Stimulated activated CD8-positive, alpha-beta memory T cell treated with anti-CD3 and anti-CD28 coated beads, Interleukin-15, amount 100 ng/mL, for 48 hours (primary cell): ENCODE results near the gene CDON.

Source experiments
- DNase-seq, 2 donors: peaks; one replicate each; pipeline ENCODE4 v3.0.0-alpha.2; 2020; ENCODE audit warnings: low read depth in 2 of 2

The CDON gene

GRCh38 chr11:125956391-125957134 is 106.1 kb downstream of the CDON start:
- no peak for DNase-seq

GRCh38 chr11:125955856-125956255 is 106.8 kb downstream of the CDON start:
- DNase-seq, result no peak

- DNase-seq, result no peak
These were observed 107.6 kb downstream of the CDON start for GRCh38 chr11:125954945-125955640.

GRCh38 chr11:125954123-125954944 is 108.3 kb downstream of the CDON start:
- DNase-seq, result no peak

GRCh38 chr11:125953401-125953935 is 109.2 kb downstream of the CDON start:
- DNase-seq, result no peak

GRCh38 chr11:125952973-125953372 is 109.7 kb downstream of the CDON start:
- no peak for DNase-seq

GRCh38 chr11:125952559-125952958 is 110.1 kb downstream of the CDON start:
- DNase-seq, result no peak

GRCh38 chr11:125951731-125952130 is 110.9 kb downstream of the CDON start:
- DNase-seq, result no peak

GRCh38 chr11:125950696-125951651 is 111.7 kb downstream of the CDON start:
- no peak for DNase-seq

GRCh38 chr11:125950178-125950490 is 112.5 kb downstream of the CDON start:
- DNase-seq, result no peak

GRCh38 chr11:125949271-125950177 is 113.1 kb downstream of the CDON start:
- no peak for DNase-seq

GRCh38 chr11:125948278-125949051 is 114.2 kb downstream of the CDON start:
- DNase-seq, result no peak

- DNase-seq, result no peak
These were observed 115.0 kb downstream of the CDON start for GRCh38 chr11:125947419-125948277.

- DNase-seq, result no peak
These were observed 115.8 kb downstream of the CDON start for GRCh38 chr11:125946712-125947418.

GRCh38 chr11:125945797-125946520 is 116.7 kb downstream of the CDON start, which contains the start of gene VSIG10L2:
TSS of gene VSIG10L2 (plus strand) at chr11:125946044. CDS start at chr11:125946056, 12 bp downstream.
- no peak for DNase-seq

- DNase-seq, result no peak
These were observed 117.5 kb downstream of the CDON start for GRCh38 chr11:125945011-125945796.
